Stimulated activated CD4-positive, alpha-beta T cell treated with anti-CD3 and anti-CD28 coated beads, Interleukin-4, amount 100 ng/mL, for 24 hours (primary cell): ENCODE data around the gene PPP4R4.
A peak's percentile ranks its signal among the peaks of the same experiment; 100 is the strongest.

Experiments used
- DNase-seq: peaks from one replicate; pipeline ENCODE4 v3.0.0-alpha.2; 2020

PPP4R4 gene

GRCh38 chr14:94173885-94174603 lies at the start of gene PPP4R4:
Gene PPP4R4 (plus strand): TSS chr14:94174322. CDS start chr14:94174466, 144 bp downstream.
- peak; percentile 83 for DNase-seq

- DNase-seq = no peak
Observed at GRCh38 chr14:94124582-94125377, 49.3 kb upstream of the PPP4R4 start.

GRCh38 chr14:94125659-94126418 lies 48.3 kb upstream of the PPP4R4 start:
- DNase-seq = no peak

GRCh38 chr14:94126419-94126677 lies 47.8 kb upstream of the PPP4R4 start:
- no peak for DNase-seq

- DNase-seq = no peak
Observed at GRCh38 chr14:94126800-94127199, 47.3 kb upstream of the PPP4R4 start.

GRCh38 chr14:94127330-94127729 lies 46.8 kb upstream of the PPP4R4 start:
- no peak for DNase-seq

- DNase-seq = no peak
Observed at GRCh38 chr14:94128216-94128839, 45.8 kb upstream of the PPP4R4 start.

GRCh38 chr14:94129111-94129757 lies 44.9 kb upstream of the PPP4R4 start, which contains the start of gene IFI27L2:
Gene IFI27L2 (minus strand): TSS chr14:94129604. CDS start chr14:94129564, 40 bp downstream.
- peak; percentile 67 for DNase-seq

- peak; percentile 26 for DNase-seq
Observed at GRCh38 chr14:94129758-94130414, 44.2 kb upstream of the PPP4R4 start.

- DNase-seq = peak; percentile 73
Observed at GRCh38 chr14:94132285-94132887, 41.7 kb upstream of the PPP4R4 start.

GRCh38 chr14:94135476-94135875 lies 38.6 kb upstream of the PPP4R4 start:
- DNase-seq = no peak

- peak; percentile 87 for DNase-seq
Observed at GRCh38 chr14:94136575-94137331, 37.4 kb upstream of the PPP4R4 start.

GRCh38 chr14:94138251-94138650 lies 35.9 kb upstream of the PPP4R4 start:
- DNase-seq = no peak

- DNase-seq = no peak
Observed at GRCh38 chr14:94139006-94139405, 35.1 kb upstream of the PPP4R4 start.

- no peak for DNase-seq
Observed at GRCh38 chr14:94139421-94139820, 34.7 kb upstream of the PPP4R4 start.

- no peak for DNase-seq
Observed at GRCh38 chr14:94142247-94142646, 31.9 kb upstream of the PPP4R4 start.

- DNase-seq = no peak
Observed at GRCh38 chr14:94142836-94143235, 31.3 kb upstream of the PPP4R4 start.

GRCh38 chr14:94143239-94143638 lies 30.9 kb upstream of the PPP4R4 start:
- no peak for DNase-seq

- no peak for DNase-seq
Observed at GRCh38 chr14:94143711-94144110, 30.4 kb upstream of the PPP4R4 start.

- no peak for DNase-seq
Observed at GRCh38 chr14:94144765-94145164, 29.4 kb upstream of the PPP4R4 start.
